ENCODE measurements around the gene KIAA1549. TPM values are rescaled to one million over a fixed set of nuclear protein-coding genes. Genes with fewer than 3 reads are reported as not detected.
"Not testable (repeated sequence)": the region's sequence is repeated elsewhere in the genome, so short reads cannot be mapped to it uniquely, and the experiment has no call there.

Gene KIAA1549
- total RNA-seq, 2 experiments from 2014 or later, result 0.33 to 0.40 TPM

DNA sequence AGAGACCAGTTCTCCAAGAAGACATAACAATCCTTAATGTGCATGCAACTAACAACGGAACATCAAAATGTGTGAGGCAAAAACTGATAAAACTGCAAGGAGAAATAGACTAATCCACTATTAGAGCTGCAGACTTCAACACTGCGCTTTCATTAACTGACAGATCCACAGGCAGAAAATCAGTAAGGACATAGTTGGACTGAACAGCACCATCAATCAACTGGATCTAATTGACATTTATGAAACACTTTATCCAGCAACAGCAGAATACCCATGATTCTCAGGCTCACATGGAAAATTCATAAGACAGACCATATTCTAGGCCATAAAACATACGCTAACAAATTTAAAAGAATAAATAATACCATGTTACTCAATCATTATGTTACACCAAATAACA, 161.6 kb downstream of the KIAA1549 start:
- Mint-ChIP-seq H3K36me3 (ENCODE audit: low read depth) (peaks cover 5% of the 10 kb centered on the region), H3K27ac (no peak overlapping the region), H3K27me3 (peaks cover 5% of the 10 kb centered on the region), H3K4me3 (no peak overlapping the region), H3K4me1 (peaks cover 15% of the 10 kb centered on the region), H3K9me3 (no peaks in the 10 kb centered on the region)
- DNase-seq, result no peak
- POLR2A ChIA-PET, result no interaction called here
- CTCF ChIA-PET, result no interaction called here

DNA sequence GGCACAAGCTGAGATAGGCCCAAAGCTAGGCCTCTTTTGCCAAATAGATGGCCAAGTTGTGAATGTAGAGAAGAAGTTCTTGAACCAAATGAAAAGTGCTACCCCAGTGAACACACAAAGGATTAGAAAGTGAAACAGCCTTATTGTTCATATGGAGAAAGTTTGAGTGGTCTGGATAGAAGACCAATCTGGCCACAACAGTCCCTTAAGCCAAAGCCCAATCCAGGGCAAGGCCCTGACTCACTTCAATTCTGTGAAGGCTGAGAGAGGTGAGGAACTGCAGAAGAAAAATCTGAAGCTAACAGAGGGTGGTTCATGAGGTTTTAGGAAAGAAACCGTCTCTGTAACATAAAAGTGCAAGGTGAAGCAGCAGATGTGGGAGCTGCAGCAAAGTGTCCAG, 164.5 kb downstream of the KIAA1549 start:
- peaks cover 31% of the 10 kb centered on the region for H3K4me1 Mint-ChIP-seq
- no peak for DNase-seq
- H3K27ac Mint-ChIP-seq, result no peak overlapping the region
- H3K27me3 Mint-ChIP-seq, result peaks cover 1% of the 10 kb centered on the region
- peaks cover 10% of the 10 kb centered on the region for H3K36me3 Mint-ChIP-seq (ENCODE audit: low read depth)
- H3K9me3 Mint-ChIP-seq, result peaks cover 3% of the 10 kb centered on the region
- ChIA-PET CTCF (no interaction called here), POLR2A (interaction anchor here (1.1 kb wide), 1 partner anchor 64 kb away, joined by 4 read pairs; no protein-coding TSS in a partner anchor)
- H3K4me3 Mint-ChIP-seq, result no peak overlapping the region

DNA sequence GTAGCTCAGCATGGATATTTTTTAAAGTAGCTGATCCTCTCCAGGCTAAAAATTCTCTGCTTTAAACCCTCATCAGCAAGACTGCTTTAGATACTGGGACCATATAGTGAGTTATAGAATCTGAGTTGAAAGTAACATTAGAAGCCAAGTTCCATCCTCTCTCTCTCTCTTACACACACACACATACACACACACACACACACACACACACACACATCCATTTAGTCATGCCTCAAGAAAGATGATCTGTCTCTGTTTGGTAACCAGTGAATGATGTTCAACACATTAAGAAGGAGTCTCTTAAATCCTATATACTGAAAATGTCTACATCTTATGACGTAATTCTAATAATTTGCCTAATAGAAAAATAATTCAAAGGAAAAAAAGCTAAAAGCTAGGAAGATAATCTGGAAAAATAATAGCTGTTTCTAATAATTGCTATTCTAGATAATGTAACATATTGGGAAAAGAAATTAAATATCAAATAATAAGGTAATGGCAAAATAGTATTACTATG, 166.3 kb downstream of the KIAA1549 start:
- H3K4me3 Mint-ChIP-seq, result no peak overlapping the region
- peaks cover 31% of the 10 kb centered on the region for H3K4me1 Mint-ChIP-seq
- no peak for DNase-seq
- ChIA-PET POLR2A (interaction anchor here (1.0 kb wide), 1 partner anchor 12 kb away, joined by 3 read pairs; no protein-coding TSS in a partner anchor), CTCF (interaction anchor here (1.2 to 2.1 kb wide), 2 partner anchors 72 to 76 kb away, joined by 4 to 6 read pairs; no protein-coding TSS in a partner anchor)
- H3K36me3 Mint-ChIP-seq (ENCODE audit: low read depth), result peaks cover 10% of the 10 kb centered on the region
- H3K9me3 Mint-ChIP-seq, result peaks cover 3% of the 10 kb centered on the region
- no peak overlapping the region for H3K27ac Mint-ChIP-seq
- no peaks in the 10 kb centered on the region for H3K27me3 Mint-ChIP-seq

DNA sequence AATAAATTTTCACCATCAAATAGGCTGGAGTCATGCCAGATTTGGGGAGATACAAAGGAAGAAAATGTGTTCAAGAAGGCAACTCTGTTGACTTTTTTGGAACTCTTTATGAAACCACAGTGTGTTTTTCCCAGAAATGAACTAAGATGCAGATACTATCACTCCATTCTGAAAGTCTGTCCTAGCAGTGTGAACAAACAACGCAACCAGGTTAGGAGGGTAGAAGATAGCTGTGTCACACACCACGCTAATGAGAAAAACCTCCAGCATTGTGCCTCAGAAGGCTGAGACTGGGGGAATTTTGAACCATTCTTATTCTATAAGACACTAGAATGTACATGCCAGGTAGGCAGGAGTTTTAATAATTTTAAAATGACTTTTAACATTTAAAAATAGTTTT, 167.2 kb downstream of the KIAA1549 start:
- CTCF ChIA-PET, result interaction anchor here (1.2 to 2.1 kb wide), 2 partner anchors 73 to 75 kb away, joined by 4 to 6 read pairs; no protein-coding TSS in a partner anchor
- Mint-ChIP-seq H3K36me3 (ENCODE audit: low read depth) (peaks cover 10% of the 10 kb centered on the region), H3K9me3 (peaks cover 3% of the 10 kb centered on the region), H3K27me3 (no peaks in the 10 kb centered on the region), H3K27ac (peak overlapping the region; percentile 56), H3K4me1 (peaks cover 31% of the 10 kb centered on the region), H3K4me3 (no peak overlapping the region)
- POLR2A ChIA-PET, result interaction anchor here (1.0 to 1.3 kb wide), 2 partner anchors 13 to 49 kb away, joined by 3 read pairs; no protein-coding TSS in a partner anchor
- DNase-seq, result no peak

DNA sequence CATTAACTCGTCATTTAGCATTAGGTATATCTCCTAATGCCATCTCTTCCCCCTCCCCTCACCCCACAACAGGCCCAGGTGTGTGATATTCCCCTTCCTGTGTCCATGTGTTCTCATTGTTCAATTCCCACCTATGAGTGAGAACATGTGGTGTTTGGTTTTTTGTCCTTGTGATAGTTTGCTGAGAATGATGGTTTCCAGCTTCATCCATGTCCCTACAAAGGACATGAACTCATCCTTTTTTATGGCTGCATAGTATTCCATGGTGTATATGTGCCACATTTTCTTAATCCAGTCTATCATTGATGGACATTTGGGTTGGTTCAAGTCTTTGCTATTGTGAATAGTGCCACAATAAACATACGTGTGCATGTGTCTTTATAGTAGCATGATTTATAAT, 169.9 kb downstream of the KIAA1549 start:
- POLR2A ChIA-PET; DNase-seq; H3K27ac Mint-ChIP-seq; H3K36me3 Mint-ChIP-seq (ENCODE audit: low read depth); H3K27me3 Mint-ChIP-seq; CTCF ChIA-PET; H3K9me3 Mint-ChIP-seq; H3K4me3 Mint-ChIP-seq: not testable (repeated sequence)
- H3K4me1 Mint-ChIP-seq, result peaks cover 26% of the 10 kb centered on the region

DNA sequence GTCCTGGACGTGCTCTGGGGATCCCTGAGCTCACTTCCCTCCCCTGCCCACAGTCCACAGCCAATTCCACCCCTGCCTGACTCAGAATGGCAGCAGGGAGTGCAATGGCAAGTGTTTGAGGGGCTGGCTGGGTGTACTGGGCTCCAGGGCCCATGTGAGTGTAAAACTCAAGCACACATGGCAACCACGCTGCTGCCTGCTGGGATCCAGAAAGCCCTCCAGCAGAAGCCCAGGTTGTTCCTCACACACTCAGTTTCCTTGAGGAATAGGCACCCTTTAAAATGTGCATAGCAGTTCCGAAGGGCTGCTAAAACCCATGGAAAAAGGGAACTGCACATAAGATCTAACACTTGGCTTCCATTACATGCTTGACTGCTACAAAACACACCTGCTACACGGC, 171.8 kb downstream of the KIAA1549 start:
- CTCF ChIA-PET, result no interaction called here
- H3K4me3 Mint-ChIP-seq, result no peak overlapping the region
- POLR2A ChIA-PET, result no interaction called here
- no peak for DNase-seq
- H3K36me3 Mint-ChIP-seq (ENCODE audit: low read depth), result peaks cover 5% of the 10 kb centered on the region
- H3K9me3 Mint-ChIP-seq, result peaks cover 3% of the 10 kb centered on the region
- peaks cover 26% of the 10 kb centered on the region for H3K4me1 Mint-ChIP-seq
- no peaks in the 10 kb centered on the region for H3K27me3 Mint-ChIP-seq
- no peak overlapping the region for H3K27ac Mint-ChIP-seq

DNA sequence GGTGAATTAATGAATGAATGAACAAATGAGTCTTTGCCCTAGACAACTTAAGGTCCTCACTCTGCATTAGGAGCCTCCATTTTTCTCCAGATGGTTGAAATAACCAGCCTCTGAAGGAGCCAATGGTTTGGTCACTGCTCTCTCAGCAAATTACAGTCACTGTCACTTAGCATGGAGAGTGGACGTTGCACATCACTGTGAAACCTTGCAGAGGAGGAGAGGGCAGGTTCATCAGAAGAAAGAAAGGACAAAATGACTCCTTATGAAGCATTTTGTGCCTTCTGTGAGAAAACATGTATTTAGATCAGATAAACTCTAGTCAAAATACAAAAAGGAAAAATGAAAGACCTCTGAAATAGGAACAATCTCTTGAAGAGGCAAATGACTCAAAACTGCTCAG, 176.6 kb downstream of the KIAA1549 start:
- POLR2A ChIA-PET, result no interaction called here
- CTCF ChIA-PET, result no interaction called here
- Mint-ChIP-seq H3K27ac (no peak overlapping the region), H3K9me3 (no peaks in the 10 kb centered on the region), H3K4me3 (no peak overlapping the region), H3K4me1 (peaks cover 13% of the 10 kb centered on the region), H3K36me3 (ENCODE audit: low read depth) (no peaks in the 10 kb centered on the region), H3K27me3 (peaks cover 3% of the 10 kb centered on the region)
- no peak for DNase-seq

DNA sequence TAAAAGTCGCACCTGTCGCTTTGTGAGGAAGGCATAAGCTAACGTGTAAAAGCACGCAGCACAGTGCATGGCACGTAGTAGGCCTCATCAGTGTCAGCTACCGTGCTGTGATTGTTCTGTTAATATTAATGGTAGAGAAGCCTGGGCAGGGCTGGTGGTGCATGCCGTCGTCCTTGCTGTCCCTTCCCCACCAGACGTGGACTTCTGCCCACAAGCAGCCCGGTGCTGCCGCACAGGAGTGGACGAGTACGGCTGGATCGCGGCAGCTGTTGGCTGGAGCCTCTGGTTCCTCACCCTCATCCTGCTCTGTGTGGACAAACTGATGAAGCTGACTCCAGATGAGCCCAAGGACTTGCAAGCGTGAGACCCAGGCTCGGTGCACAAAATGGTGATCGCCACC, 178.5 kb downstream of the KIAA1549 start:
- Mint-ChIP-seq H3K4me3 (no peak overlapping the region), H3K27ac (no peak overlapping the region), H3K27me3 (peaks cover 5% of the 10 kb centered on the region), H3K36me3 (ENCODE audit: low read depth) (no peaks in the 10 kb centered on the region), H3K9me3 (no peaks in the 10 kb centered on the region), H3K4me1 (peaks cover 24% of the 10 kb centered on the region)
- CTCF ChIA-PET, result interaction anchor here (0.9 kb wide), 1 partner anchor 63 kb away, joined by 3 read pairs; no protein-coding TSS in a partner anchor
- no peak for DNase-seq
- POLR2A ChIA-PET, result no interaction called here

DNA sequence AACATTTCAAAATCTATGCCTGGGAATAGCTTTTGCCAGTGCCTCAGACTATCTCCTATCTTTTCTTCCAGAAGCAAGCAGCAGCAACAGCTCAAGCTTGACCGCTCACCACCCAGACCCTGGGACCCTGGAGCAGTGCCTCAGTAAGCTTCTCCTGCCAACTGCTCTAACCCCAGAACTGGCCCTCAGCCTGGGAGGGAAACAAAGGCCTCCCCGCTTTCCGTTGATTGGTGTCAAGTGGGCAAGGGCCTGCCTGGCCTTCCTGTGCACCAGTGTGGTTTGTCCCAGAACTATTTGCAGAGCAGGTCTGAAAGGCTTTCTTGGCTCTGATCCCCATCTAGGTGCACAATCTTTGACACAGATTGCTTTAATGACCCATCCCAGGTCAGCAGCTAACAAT, 179.9 kb downstream of the KIAA1549 start:
- Mint-ChIP-seq H3K4me1 (peaks cover 34% of the 10 kb centered on the region), H3K4me3 (no peak overlapping the region), H3K9me3 (no peaks in the 10 kb centered on the region), H3K36me3 (ENCODE audit: low read depth) (no peaks in the 10 kb centered on the region), H3K27me3 (peaks cover 7% of the 10 kb centered on the region), H3K27ac (no peak overlapping the region)
- ChIA-PET POLR2A (no interaction called here), CTCF (interaction anchor here (0.6 kb wide), 1 partner anchor 660 kb away, joined by 3 read pairs; no protein-coding TSS in a partner anchor)
- no peak for DNase-seq

DNA sequence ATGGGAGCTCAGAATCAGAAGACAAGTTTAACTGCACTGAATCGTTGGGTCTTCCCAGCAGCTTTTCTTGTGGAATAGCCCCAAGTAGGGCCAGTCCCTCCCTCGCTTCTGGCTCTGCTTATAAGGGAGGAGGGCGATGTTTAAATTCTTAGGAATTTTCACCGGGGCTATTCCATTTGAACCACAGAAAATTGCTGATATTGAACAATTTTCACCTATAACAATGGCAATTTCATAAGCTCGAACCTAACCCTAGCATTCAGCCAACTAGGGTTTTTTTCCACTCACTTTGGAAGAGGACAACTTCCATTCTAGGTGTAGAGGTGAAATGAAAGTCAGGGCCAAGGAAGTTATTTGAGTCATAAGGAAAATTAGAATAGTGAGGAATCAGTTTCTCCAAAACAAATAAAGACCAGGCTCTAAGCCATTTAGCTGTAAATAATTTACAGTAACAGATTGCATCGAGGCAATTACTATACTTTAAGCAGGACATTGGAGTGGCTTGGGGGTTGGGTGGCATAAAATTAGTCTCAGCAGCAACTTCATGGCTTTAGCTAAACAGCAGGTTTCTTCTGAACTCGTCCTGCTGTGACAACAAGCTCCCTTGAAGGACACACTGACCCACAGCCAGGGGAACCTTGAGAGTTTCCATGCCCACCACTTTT, 181.7 kb downstream of the KIAA1549 start:
- H3K27ac Mint-ChIP-seq, result no peak overlapping the region
- H3K4me3 Mint-ChIP-seq, result no peak overlapping the region
- POLR2A ChIA-PET, result no interaction called here
- peaks cover 27% of the 10 kb centered on the region for H3K4me1 Mint-ChIP-seq
- H3K36me3 Mint-ChIP-seq (ENCODE audit: low read depth), result no peaks in the 10 kb centered on the region
- CTCF ChIA-PET, result no interaction called here
- no peaks in the 10 kb centered on the region for H3K9me3 Mint-ChIP-seq
- DNase-seq, result no peak
- H3K27me3 Mint-ChIP-seq, result peaks cover 7% of the 10 kb centered on the region

DNA sequence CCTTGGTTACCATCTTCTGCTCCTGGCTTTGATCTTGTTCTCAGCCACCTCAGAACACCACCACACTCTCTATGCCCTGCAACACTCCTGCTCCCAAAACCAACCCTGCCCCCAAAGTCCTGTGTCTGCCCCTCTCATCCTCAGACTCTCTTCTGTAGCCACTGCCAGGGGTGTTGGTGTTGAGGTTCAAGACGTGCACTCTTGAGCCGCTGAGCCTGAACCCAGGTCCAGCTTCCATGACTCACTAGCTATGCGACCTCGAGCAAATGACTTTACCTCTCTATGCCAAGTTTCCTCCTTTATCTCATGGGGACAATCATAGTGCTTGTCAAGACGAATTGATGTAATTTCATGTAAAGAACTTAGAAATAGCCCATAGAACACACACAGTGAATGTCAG, 182.4 kb downstream of the KIAA1549 start:
- peaks cover 25% of the 10 kb centered on the region for H3K4me1 Mint-ChIP-seq
- ChIA-PET POLR2A (no interaction called here), CTCF (no interaction called here)
- peaks cover 5% of the 10 kb centered on the region for H3K27me3 Mint-ChIP-seq
- H3K27ac Mint-ChIP-seq, result no peak overlapping the region
- H3K9me3 Mint-ChIP-seq, result no peaks in the 10 kb centered on the region
- no peaks in the 10 kb centered on the region for H3K36me3 Mint-ChIP-seq (ENCODE audit: low read depth)
- H3K4me3 Mint-ChIP-seq, result no peak overlapping the region
- DNase-seq, result no peak

DNA sequence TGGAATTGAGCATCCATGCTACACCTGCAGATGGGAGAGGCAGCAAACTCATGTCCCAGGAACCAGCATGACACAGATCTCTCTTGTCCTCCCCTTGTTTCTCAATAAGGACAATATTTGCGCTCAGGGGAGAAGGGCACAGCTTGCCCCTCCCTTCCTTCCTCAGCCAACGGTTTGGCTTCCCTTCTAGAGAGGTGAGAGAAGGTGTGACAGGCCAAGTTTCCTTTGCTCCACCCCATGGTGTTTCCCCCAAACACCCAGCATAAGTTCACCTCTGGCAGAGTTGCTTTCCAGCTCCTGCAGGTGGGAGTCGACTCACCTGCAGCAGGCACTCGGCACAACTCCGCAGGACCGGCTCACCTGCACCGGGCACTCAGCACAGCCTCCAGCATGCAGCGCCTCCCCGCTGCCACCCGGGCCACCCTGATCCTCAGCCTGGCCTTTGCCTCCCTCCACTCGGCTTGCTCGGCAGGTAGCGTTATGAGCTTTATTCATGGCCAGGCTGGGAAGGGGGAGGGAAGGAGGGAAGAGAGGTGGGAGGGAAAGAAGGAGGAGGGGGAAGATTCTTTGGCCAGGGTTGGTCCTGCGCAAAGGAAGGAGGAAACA, 183.4 kb downstream of the KIAA1549 start, which contains the start of the genes ATP6V0A4 and TMEM213:
Gene ATP6V0A4 (minus strand): TSS at position 482 of the 606 bp plus-strand sequence. CDS start 26,949 bp downstream, outside the sequence.
Gene TMEM213 (plus strand): TSS at position 280 of the 606 bp plus-strand sequence. CDS start 111 bp downstream, at position 391.
- POLR2A ChIA-PET, result no interaction called here

DNA sequence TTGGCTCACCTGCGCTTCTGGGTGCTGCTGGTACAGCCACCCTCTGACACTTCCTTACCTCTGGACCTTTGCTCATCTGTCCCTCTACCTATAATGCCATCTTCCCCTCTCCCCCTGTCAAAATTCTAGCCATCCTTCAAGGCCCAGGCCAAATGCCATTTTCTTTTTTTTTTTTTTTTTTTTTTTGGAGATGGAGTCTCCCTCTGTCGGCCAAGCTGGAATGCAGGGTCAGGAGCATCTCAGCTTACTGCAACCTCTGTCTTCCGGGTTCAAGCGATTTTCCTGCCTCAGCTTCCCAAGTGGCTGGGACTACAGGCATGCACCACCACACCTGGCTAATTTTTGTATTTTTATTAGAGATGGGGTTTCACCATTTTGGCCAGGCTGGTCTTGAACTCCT, 184.1 kb downstream of the KIAA1549 start:
- H3K36me3 Mint-ChIP-seq (ENCODE audit: low read depth); CTCF ChIA-PET: not testable (repeated sequence)

More for the DNA sequence above, 183.4 kb downstream of the KIAA1549 start, which contains the start of the genes ATP6V0A4 and TMEM213:
- H3K4me3 Mint-ChIP-seq, result no peak within 1 kb of the TSS
- peaks cover 4% of the 10 kb centered on the region for H3K27me3 Mint-ChIP-seq
- CTCF ChIA-PET, result no interaction called here
- no peaks in the 10 kb centered on the region for H3K9me3 Mint-ChIP-seq
- H3K36me3 Mint-ChIP-seq (ENCODE audit: low read depth), result no peaks in the 10 kb centered on the region
- no peak within 1 kb of the TSS for H3K27ac Mint-ChIP-seq
- H3K4me1 Mint-ChIP-seq, result peaks cover 25% of the 10 kb centered on the region
- no peak for DNase-seq

More for the DNA sequence above, 184.1 kb downstream of the KIAA1549 start:
- POLR2A ChIA-PET, H3K9me3 Mint-ChIP-seq, H3K27me3 Mint-ChIP-seq, H3K4me3 Mint-ChIP-seq, DNase-seq, H3K27ac Mint-ChIP-seq: not testable (repeated sequence)
- H3K4me1 Mint-ChIP-seq, result peaks cover 25% of the 10 kb centered on the region

All from activated CD4-positive, alpha-beta memory T cell treated with anti-CD3 and anti-CD28 coated beads, Interleukin-2, amount 10 ng/mL, durations not matched to agents 7 days and 5 days (primary cell).